ENCODE results near the gene NHLRC1. TPM values are rescaled to one million over a fixed set of nuclear protein-coding genes. Genes with fewer than 3 reads are reported as not detected.

The NHLRC1 gene
- total RNA-seq, 4 donors from 2014 or later: 0.49 to 1.8 (median 1.3) TPM

- Histone ChIP-seq H3K27ac (no peak overlapping the region), H3K27me3 (no peaks in the 10 kb centered on the region), H3K9me3 (no peaks in the 10 kb centered on the region), H3K4me1 (peaks cover 7 to 20% (median 14%) of the 10 kb centered on the region in 3 donors), H3K36me3 (peaks cover 0 to 28% (median 3%) of the 10 kb centered on the region in 3 donors), H3K4me3 (no peak overlapping the region)
- DNase-seq: no peak
- intact Hi-C loops (cut with DNase I): loop anchor here (10.0 kb wide), 2 partner anchors 141 to 291 kb away; partner anchors contain the start of gene KIF13A
- WGBS, 2 donors: 74 to 79% methylated on average over 5 of the region's 5 CpGs
- no peak for TF ChIP-seq CTCF (IDR thresholded peaks at IDR 0.05)
- no peak for TF ChIP-seq POLR2A (IDR thresholded peaks at IDR 0.05)
Measured at GRCh38 chr6:18126121-18126520, 3.6 kb upstream of the NHLRC1 start.

DNA sequence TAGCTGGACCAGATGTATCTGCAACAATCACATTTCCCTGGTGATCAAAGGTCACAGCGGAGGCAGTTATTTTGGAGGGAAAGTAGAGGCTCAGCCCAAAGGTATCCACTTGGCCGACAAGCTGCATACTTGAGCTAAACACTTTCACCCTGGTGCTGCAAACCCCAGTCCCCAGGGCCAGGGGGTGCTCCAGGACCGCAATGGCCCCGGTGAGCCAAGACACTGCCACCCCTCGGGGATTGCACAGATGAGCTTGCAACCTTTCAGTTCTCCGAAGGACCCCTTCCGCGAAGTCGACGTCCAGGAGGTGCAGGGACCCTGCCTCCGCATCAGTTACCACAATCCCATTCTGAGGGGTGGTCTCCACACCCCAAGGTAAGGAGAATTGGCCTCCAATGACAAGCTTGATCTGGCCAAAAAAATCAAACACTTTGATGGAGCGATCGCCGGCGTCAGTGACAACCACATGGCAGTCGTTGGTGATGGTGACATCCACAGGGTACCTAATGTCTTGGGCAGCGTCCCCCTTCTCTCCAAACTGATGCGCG is 823 bp downstream of the NHLRC1 start:
- intact Hi-C loops (cut with DNase I): loop anchor here (10.0 kb wide), 2 partner anchors 137 to 287 kb away; partner anchors contain the start of gene KIF13A
- no peaks in the 10 kb centered on the region for H3K36me3 ChIP-seq
- peak overlapping the region in 3 of 4 donors; percentile 50 to 69 (median 51) for H3K4me3 ChIP-seq
- no peak for DNase-seq
- TF ChIP-seq POLR2A (IDR thresholded peaks at IDR 0.05) (no peak), CTCF (IDR thresholded peaks at IDR 0.05) (no peak)
- H3K27me3 ChIP-seq: no peaks in the 10 kb centered on the region
- no peak overlapping the region for H3K27ac ChIP-seq
- WGBS, 2 donors: 90 to 95% methylated on average over 8 of the region's 19 CpGs
- no peaks in the 10 kb centered on the region for H3K9me3 ChIP-seq
- peaks cover 7 to 26% (median 14%) of the 10 kb centered on the region in 3 donors for H3K4me1 ChIP-seq

DNA sequence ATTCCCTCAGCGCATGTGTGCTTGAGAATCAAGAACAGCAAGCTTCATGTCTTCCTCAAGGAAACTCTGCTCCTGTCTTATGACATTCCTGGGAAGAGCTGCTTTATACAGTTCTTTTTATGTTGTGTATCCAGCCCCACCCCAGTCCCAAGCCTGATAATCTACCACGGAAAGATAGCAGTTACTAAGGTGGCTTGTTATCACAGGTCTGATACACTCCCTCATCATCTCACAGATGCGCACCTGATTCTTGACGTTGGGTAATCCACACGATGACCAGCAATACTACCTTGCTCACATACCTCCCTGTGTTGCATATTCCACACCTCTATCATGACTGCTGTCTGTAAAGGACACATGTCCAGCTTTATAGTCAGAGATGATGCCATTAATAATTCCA is 3.2 kb downstream of the NHLRC1 start:
- peaks cover 7 to 26% (median 14%) of the 10 kb centered on the region in 3 donors for H3K4me1 ChIP-seq
- H3K4me3 ChIP-seq: no peak overlapping the region
- no peak overlapping the region for H3K27ac ChIP-seq
- WGBS, 2 donors: 60 to 85% methylated on average over 5 of the region's 5 CpGs
- intact Hi-C loops (cut with DNase I): no loop called here
- H3K9me3 ChIP-seq: no peaks in the 10 kb centered on the region
- DNase-seq: no peak
- TF ChIP-seq POLR2A (IDR thresholded peaks at IDR 0.05) (no peak), CTCF (IDR thresholded peaks at IDR 0.05) (no peak)
- H3K36me3 ChIP-seq: no peaks in the 10 kb centered on the region
- no peaks in the 10 kb centered on the region for H3K27me3 ChIP-seq

DNA sequence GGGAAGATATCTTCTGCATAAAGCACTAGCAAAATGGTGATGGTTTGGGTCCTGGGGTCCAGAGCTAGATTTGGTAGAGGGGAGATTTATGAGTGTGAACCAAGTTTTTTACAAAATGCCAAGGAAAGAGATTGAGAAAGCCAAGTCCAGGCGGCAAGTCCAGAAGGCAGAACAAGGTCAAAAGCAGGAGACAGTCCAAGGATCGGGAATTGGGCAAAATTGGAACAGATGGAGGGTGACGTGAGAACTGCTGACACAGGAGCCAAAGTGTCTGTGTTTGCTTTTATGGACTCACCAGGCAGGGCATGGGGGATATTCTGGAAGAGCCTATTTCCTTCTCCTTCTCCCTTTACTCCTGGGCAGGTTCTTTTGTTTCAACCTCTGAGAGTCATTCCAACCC is 4.1 kb downstream of the NHLRC1 start:
- intact Hi-C loops (cut with DNase I): no loop called here
- Histone ChIP-seq H3K36me3 (no peaks in the 10 kb centered on the region), H3K4me3 (no peak overlapping the region), H3K27ac (no peak overlapping the region), H3K4me1 (peaks cover 7 to 26% (median 14%) of the 10 kb centered on the region in 3 donors), H3K27me3 (no peaks in the 10 kb centered on the region), H3K9me3 (no peaks in the 10 kb centered on the region)
- TF ChIP-seq POLR2A (IDR thresholded peaks at IDR 0.05) (no peak), CTCF (IDR thresholded peaks at IDR 0.05) (no peak)
- DNase-seq: no peak
- WGBS, 2 donors: 68 to 81% methylated on average over 3 of the region's 3 CpGs

DNA sequence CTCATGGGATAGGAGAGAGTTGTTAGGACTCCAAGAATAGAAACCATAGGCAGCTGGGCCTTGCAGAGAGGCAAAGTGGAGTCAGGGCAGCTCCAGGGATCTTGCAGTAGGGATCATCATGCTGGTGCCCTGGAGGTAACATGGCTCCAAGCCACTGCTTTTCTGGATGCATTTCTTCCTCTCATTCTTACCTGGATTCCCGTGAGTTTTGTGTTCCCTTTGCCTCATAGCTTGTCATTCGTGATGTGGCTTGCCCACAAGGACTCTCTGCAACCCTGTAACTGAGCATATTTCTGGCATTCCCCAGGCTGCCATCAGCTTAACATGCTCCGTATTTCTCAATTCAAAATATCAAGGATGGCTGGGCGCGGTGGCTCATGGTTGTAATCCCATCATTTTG is 5.3 kb downstream of the NHLRC1 start:
- Histone ChIP-seq H3K4me3 (no peak overlapping the region), H3K9me3 (no peaks in the 10 kb centered on the region), H3K27ac (no peak overlapping the region), H3K4me1 (peaks cover 3 to 14% (median 3%) of the 10 kb centered on the region in 3 donors), H3K27me3 (no peaks in the 10 kb centered on the region), H3K36me3 (no peaks in the 10 kb centered on the region)
- DNase-seq: no peak
- intact Hi-C loops (cut with DNase I): no loop called here
- WGBS, 2 donors: 53 to 61% methylated on average over 4 of the region's 5 CpGs
- TF ChIP-seq CTCF (IDR thresholded peaks at IDR 0.05) (no peak), POLR2A (IDR thresholded peaks at IDR 0.05) (no peak)

Data from esophagus squamous epithelium (tissue), 5 donors.